GM10266 (cell line): ENCODE results near the gene SLC19A1.
"Not testable (repeated sequence)": the region's sequence is repeated elsewhere in the genome, so short reads cannot be mapped to it uniquely, and the experiment has no call there.

Source experiments
- DNase-seq: peaks from one replicate; pipeline ENCODE4 v3.0.0; 2012; ENCODE audit errors: extremely low spot score
- TF ChIP-seq, protein P1 (sequence below): IDR thresholded peaks from 2 replicates; pipeline ENCODE4 v1.5.1; 2012; ENCODE audit warnings: mild to moderate bottlenecking, low read depth; ENCODE audit not compliant: control insufficient read depth, insufficient read depth; ENCODE audit errors: missing control alignments

SLC19A1 gene

DNA sequence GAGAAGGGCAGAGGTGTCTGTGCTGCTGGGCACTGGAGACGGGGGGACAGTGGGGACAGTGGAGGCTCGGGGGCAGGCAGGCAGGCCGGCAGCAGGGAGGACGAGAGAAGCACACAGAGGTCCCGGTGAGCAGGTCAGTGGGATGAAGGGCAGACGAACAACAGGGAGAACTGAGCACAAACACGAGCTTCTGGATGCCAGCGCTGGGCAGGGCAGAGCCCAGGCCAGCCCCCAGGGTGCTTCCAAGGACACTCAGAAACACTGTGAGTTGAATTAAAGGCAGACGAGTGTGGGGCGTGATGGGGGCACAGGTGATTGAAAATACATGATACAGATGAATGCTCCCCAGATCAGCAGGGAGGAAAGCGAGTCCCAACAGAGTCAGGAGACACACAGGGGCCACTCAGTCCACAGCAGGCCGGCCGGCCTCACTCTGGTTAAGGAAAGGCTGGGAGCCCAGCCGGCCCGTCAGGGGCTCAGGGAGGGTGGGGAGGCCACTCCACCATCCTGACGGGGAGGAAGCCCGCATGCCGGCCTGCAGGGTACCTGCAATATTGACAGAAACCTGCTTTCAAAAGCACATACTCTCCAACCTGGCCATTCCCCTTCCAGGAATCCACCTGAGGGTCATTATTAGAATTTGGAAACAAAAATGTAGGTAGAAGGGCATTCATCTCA is 14.1 kb downstream of the SLC19A1 start:
- DNase-seq, result no peak
- TF ChIP-seq, protein P1, sequence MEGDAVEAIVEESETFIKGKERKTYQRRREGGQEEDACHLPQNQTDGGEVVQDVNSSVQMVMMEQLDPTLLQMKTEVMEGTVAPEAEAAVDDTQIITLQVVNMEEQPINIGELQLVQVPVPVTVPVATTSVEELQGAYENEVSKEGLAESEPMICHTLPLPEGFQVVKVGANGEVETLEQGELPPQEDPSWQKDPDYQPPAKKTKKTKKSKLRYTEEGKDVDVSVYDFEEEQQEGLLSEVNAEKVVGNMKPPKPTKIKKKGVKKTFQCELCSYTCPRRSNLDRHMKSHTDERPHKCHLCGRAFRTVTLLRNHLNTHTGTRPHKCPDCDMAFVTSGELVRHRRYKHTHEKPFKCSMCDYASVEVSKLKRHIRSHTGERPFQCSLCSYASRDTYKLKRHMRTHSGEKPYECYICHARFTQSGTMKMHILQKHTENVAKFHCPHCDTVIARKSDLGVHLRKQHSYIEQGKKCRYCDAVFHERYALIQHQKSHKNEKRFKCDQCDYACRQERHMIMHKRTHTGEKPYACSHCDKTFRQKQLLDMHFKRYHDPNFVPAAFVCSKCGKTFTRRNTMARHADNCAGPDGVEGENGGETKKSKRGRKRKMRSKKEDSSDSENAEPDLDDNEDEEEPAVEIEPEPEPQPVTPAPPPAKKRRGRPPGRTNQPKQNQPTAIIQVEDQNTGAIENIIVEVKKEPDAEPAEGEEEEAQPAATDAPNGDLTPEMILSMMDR, result no peak

DNA sequence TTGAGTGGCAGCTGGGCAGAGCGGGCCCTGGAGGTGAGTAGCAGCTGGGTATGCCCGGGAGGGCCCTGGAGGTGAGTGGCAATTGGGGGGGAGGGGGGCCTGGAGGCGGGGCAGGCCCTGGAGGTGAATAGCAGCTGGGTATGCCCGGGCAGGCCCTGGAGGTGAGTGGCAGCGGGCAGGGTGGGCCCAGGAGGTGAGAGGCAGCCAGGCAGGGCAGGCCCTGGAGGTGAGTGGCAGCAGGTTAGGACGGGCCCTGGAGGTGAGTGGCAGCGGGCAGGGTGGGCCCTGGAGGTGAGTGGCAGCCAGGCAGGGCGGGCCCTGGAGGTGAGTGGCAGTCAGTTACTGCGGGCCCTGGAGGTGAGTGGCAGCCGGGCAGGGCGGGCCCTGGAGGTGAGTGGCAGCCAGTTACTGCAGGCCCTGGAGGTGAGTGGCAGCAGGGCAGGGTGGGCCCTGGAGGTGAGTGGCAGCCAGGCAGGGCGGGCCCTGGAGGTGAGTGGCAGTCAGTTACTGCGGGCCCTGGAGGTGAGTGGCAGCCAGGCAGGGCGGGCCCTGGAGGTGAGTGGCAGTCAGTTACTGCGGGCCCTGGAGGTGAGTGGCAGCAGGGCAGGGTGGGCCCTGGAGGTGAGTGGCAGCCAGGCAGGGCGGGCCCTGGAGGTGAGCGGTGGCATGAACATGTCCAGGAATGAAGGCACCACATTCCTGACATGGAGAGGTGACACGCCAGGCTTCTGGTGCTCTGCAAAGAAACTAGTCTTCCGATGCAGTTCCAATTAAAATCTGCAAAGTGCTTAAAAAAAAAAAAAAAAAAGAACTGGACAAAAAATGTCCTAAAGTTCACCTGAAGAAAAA is 14.9 kb downstream of the SLC19A1 start:
- DNase-seq, result not testable (repeated sequence)

DNA sequence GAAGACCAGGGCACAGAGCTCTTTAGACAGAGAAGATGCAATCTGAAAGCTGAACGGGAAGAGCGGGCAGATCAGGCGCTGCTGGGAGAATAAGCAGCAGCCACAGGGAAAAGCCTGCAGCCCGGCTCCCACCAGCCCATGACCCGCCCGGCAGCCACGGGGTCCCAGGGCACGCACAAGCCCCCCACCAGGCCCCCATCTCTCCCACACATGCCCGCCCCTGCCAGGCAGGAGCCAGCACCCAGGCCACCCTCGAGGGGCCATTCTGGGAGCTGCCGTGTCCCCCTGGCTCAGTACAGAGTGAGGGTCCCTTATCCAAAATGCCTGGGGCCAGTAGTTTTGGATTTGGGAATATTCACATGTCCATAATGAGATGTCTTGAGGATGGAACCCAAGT is 16.3 kb downstream of the SLC19A1 start:
- DNase-seq, result no peak
- TF ChIP-seq, protein P1, result no peak

DNA sequence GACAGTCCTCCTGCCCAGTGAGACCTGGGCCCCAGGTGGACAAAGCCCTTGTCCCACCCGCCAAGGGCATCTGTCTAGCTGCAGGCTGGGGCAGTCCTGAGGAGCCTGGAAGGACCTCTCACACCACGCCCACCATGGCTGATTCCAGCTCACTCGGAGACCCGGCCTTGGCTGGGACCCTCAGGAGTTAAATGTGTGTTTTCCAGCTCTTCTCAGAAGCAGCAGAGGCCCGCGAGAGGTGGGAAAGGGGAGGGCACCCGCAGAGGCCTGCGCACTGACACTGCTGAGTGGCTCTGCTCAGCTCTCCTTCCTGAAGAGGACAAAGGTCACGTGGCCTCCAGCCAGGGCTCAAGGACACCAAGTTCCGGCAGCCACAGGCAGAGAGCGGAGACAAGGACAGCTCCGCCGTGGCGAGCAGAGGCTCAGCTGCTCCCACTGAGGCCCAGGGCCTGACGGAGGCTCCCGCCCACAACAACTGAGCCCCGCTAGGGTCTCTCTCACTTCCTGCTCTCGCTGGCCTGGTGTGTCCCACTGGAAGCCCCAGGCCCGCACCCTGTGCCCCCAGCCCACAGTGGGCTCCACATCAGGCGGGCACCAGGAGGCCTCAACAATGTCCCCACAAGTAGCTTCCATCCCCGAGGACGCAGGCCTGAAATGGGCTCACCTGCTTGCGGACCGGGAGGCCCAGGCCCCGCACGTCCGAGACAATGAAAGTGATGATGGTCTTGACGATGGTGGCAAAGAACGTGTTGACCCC is 16.9 kb downstream of the SLC19A1 start:
- TF ChIP-seq, protein P1, result no peak
- DNase-seq, result no peak

DNA sequence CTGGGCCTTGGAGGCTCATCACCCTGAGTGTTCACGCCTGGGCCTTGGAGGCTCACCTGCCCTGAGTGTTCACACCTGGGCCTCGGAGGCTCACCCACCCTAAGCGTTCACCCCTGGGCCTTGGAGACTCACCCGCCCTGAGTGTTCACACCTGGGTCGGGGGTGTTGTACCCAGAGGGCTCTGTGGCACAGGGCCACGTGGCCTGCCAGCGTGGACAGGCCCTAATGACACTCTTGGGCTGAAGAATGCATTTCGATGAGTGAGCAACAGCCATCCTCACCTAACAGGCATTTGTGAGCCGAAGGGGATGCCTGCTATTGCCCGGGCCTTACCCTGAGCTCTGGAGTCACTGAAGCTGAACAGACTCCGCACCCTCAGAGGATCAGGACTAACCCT is 17.5 kb downstream of the SLC19A1 start:
- TF ChIP-seq, protein P1, result no peak
- no peak for DNase-seq

DNA sequence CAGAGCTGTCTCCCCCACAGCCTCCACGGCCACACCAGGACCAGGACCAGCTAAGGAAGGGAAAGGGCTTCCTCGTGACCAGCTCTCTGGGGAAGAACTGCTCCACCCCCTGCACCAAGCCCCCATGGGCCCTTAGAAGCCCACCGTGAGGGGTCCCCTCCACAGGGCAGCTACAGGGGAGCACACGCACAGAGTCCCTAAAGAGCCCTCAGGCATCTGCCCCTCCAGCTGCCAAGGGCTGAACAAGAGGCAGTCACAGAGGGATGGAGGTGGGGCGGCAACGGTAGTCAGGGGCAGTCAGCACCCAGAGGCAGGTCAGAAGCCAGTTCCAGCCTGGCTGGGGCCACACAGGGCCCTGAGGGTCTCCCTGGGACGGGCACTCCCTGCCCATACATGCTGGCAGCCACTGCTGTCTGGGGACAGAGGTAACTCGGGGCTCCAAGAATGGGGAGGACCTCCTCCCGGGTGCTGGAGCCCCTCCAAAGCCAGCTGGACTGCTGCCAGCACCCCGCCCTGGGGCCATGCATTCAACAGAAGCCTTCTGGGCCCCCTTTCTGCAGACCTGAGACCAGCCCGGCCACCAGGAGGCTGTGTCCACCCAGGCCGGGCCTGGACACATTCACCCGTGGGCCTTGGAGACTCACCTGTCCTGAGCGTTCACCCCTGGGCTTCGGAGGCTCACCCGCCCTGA is 18.7 kb downstream of the SLC19A1 start:
- DNase-seq, result no peak
- TF ChIP-seq, protein P1, result no peak

DNA sequence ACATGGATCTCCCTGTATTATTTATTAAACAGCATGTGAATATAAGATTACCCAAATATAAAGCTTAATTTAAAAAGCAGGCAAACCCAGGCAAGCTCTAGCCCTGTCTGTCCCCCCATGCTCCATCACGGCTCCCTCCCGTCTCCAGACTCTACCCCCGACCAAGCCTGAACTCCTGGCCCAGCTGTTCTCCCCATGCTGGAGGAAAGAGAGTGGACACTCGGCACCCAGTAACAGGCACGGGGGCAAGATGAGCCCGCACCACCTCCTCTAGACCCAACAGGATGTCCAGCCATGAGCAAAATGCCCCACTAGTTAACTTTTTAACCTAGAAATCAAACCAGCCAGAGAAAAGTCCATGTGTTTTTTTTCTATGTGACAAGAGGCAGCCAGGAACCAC is 19.3 kb downstream of the SLC19A1 start:
- TF ChIP-seq, protein P1, result no peak

More for the DNA sequence above, 19.3 kb downstream of the SLC19A1 start:
- no peak for DNase-seq
